GM18867 (cell line): ENCODE results near the gene RFX2.
"Not testable (repeated sequence)": the region's sequence is repeated elsewhere in the genome, so short reads cannot be mapped to it uniquely, and the experiment has no call there.

Source experiments
- ATAC-seq: cut with Tn5 transposase; IDR thresholded peaks from one replicate; pipeline ENCODE4 v1.9.1; 2021; ENCODE audit warnings: mild to moderate bottlenecking, moderate library complexity; ENCODE audit not compliant: unreplicated experiment

Gene RFX2

GRCh38 chr19:5974721-5975387 lies 135.4 kb downstream of the RFX2 start:
- ATAC-seq: no peak

DNA sequence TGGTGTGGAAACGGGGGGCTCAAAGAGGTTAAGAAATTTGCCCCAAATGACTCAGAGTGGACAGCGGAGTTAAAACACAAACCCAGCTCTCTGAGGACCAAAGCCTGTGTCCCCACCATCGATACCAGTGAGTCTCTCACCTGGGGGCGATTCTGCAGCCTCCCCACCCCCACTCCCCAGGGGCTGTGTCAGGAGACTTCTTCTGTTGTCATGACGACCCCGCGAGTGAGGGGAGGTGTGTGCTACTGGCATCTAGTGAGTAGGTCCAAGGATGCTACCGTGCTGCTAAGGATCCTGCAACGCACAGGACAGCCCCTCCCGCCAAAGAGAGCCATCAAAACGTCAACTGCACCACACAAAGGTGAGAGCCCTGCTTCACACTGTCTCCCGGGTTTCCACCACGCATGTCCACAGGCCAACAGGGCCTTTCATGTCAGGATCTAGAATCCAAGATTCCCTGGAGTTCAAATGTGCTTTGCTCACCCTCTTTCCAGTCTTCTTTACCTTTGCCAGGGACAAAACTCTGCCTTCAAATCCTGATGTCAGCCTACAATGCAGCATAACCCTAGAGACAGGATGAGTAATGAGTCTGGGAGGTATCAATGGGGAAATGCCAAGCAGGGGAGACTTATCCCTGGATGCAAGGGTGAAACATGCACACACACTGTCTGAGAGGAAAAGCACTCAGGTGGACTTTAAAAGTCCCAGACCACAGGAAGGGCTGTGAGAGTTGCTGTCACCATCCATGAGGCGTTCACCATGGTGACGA lies 136.2 kb downstream of the RFX2 start:
- ATAC-seq: no peak

DNA sequence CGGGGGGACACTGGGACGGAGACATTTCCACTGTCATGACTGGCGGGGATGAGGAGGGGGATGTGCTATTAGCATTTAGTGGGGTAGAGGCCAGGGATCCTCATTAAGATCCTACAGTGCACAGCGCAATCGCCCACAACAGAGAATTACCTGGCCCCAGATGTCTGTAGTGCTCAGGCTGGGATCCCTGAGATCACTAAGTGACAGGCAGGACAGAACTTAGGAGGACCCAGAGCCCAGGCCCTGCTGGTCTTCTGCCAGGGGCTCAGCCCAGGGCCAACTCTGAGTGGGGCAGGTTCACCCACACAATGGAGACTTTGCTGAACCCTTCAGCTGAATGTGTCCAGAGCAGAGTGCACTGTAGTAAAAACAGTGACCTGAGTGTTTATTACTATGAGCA lies 136.9 kb downstream of the RFX2 start:
- ATAC-seq: no peak

DNA sequence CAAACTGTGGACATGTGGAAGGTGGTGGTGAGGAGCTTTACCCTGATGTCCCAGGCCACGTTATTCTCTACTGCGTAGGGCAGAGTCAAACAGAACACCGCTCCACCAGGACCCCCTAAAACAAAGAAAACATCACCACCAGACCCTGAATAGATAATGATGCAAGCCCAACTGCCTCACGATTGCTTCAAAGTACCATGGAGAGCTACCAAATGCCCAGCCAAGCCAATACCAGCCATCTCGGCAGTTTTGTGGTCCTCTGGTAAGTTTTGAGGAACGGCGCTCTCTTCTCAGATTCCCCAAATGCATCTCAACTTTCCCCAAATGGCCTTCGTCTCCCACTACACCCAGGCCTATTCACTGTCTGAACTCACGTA lies 138.0 kb downstream of the RFX2 start:
- ATAC-seq: no peak

- ATAC-seq: no peak
Observed at GRCh38 chr19:5971714-5972354, 138.5 kb downstream of the RFX2 start.

GRCh38 chr19:5969476-5969875 lies 140.8 kb downstream of the RFX2 start:
- ATAC-seq: no peak

DNA sequence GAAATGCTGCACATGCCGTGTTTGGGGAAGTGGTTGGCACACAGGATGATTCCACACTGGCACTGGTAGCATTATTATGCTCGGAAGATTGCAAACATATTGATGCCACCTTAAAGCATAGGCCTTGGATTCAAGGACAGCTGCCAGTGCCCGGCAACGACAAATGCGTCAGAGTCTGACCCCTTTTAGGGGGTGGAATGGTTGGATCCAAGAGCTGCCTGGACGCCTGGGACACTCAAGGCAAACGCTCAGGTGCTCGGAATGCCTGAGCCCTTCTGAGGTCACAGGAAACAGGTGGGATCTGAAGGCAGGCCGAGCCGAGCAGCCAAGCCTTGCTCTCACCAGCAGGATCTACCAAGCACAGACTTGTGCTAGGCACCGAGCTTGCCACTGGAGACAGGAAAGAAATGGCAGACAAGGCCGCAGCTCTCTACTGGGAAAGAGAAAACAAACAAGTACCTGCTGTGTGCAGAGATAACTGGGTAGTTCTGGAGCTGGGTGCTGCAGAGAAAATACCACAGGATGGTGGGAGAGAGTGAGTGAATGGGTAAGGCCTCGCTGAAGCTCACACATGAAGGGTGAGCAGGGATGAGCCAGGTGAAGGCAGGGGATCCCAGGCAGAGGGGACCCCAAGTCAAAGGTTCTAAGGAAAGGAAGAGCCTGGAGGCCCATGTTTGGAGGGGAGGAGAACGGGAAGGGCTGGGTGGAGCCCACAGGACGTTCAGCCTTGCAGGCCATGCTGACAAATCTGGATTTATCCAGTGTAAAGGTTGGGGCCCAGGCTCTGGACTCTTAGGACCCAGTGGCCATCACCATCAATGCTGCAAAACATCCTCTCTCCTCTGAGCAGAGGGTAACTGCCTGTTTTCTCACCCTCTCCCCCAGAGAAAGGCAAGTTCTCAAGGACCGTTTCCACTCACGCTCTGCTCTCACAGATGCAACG lies 141.6 kb downstream of the RFX2 start:
- ATAC-seq: no peak

DNA sequence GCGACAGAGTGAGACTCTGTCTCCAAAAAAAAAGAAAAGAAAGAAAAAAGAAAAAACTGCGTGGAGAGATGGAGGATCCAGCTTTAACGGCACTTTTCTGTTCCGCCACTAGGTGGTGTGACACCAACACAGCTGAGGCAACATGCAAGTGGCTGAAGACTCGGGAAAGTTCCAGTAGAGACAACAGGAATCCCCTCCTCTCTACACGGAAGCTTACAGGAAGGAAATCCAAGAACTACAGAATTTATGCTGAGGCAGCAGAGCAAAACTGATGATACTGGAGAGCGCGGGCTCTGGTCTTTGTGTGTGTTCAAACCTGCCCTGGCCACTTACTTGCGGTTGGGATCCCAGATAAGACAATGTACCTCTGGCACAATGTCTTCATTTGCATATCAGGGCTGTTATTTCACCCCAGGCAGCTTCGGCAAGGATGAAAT lies 142.3 kb downstream of the RFX2 start:
- no peak for ATAC-seq

GRCh38 chr19:5967571-5967970 lies 142.7 kb downstream of the RFX2 start:
- ATAC-seq: no peak

GRCh38 chr19:5966941-5967340 lies 143.4 kb downstream of the RFX2 start:
- ATAC-seq: no peak

GRCh38 chr19:5966215-5966614 lies 144.1 kb downstream of the RFX2 start:
- no peak for ATAC-seq

DNA sequence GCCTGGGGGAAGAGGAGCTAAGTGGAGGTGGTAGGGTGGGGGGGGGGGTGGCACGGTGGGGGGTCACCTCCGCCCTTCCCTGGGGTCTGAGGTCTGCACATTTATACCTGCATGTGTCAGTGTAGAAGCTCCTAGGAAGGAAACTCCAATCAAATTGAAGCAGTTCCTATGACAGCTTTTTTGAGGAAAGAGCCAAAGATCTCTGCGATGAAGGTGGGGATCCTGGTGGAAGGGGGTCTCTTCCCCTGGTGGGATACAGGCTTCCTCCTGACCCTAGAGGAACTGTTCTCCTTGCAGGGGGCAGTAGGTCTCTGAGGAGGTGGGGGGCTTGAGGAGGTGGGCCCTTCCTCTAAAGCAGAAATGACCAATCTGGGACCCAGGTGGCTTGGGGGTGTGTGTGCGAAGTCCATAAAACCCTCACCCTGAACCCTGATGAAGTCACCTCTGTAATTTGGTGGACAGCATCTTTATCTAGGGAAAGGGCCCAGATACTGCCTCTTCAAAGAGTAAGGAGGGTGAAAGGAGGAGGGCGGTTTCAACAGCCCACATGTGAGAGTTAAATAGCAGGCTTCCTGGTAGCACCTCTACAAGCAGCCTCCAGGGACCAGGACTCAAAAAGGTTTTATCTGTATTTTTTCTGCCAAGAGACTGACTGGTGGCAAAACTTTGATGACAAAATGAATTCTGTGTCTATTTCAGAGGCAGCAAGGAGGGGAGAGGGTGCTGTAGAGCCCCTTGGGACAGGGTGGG lies 145.3 kb downstream of the RFX2 start:
- no peak for ATAC-seq

DNA sequence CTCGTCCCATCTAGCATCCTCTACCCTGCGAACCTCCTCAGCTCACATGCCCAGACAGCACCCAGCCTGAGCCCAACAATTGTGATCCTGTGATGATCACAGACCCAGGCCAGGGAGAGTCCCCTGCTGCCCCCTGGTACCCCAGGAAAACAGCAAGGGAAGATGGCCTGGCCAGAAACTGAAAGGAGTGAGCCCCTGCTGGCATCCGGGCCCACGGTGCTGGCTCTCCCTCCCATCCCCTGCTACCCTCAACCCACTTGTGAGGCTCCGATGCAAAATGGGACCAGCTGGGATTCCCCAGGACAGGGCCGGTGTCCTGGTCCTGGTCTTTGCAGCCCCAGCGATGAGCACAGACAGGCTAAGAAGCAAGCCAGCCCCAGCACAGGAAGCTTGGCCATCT lies 146.4 kb downstream of the RFX2 start:
- ATAC-seq: no peak

GRCh38 chr19:5963259-5963658 lies 147.0 kb downstream of the RFX2 start:
- ATAC-seq: not testable (repeated sequence)

DNA sequence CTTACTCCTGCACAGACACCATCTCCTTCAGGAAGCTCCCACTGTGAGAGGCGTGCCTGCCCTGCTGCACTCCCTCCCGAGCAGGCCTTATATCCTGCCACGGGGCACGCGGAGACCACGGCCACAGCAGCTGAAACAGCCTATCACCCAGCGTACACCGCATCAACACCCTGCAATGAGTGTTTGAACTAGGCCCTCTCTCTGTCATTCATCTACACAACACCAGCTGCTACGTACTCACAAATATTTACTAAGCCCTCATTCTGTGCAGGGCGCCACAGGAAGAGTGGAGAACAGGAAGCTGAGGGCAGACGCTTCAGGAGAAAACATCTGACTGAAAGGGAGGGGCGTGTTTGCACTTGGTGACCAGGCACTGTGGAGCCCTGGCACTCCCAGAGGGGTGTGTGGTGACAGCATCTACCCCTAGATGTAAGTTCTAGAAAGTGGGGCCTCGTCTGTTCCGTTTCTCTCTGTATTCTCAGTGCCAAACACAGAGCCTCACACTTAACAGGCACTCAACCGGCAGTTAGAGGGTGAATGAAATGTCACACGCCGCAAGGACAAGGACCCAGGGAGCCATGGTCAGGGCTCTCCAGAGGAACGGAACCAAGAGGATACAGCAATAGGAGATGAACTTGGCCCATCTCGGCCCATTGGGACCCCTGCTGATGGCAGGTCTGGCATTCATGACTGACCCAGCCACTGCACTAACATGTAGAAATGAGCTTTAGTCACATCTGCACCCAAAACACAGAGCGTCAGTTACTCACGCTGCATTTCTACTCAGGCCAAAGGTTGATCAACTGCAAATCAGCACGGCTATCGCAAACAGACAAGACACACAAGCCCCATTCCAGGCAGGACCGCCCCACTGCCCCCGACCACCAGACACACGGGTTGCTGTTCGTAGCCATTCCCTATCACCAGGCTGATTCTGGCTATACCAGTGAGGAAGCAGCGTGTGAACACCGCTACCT lies 148.0 kb downstream of the RFX2 start:
- ATAC-seq: no peak

GRCh38 chr19:5961641-5961968 lies 148.7 kb downstream of the RFX2 start:
- not testable (repeated sequence) for ATAC-seq

- ATAC-seq: no peak
Observed at GRCh38 chr19:5960005-5961001, 150.0 kb downstream of the RFX2 start.
